DOHH2 (cell line): ENCODE data around the gene SEC63.

Experiments used
- CTCF ChIP-seq: fragments of 200-600 bp; sonication (generic); IDR thresholded peaks from one replicate; pipeline ENCODE4 v1.5.1; 2014; ENCODE audit warnings: antibody characterized with exemption, mild to moderate bottlenecking, low read depth, low read length; ENCODE audit not compliant: poor library complexity, severe bottlenecking
- EZH2phosphoT487 ChIP-seq: fragments of 200-600 bp; sonication (generic); IDR thresholded peaks from 2 replicates; pipeline ENCODE4 v1.6.1; 2017; ENCODE audit warnings: borderline replicate concordance, mild to moderate bottlenecking, antibody characterized with exemption, low read length, moderate library complexity, mixed read lengths

- TF ChIP-seq CTCF = no peak
- no peak for TF ChIP-seq EZH2phosphoT487
Measured at GRCh38 chr6:107970255-107970654, 12.2 kb upstream of the SEC63 start.
